Breast epithelium (tissue), 3 donors: ENCODE results near the gene PIK3R2.

Experiments used
- CTCF ChIP-seq, 3 donors: fragments of 450-650 bp; IDR thresholded peaks; one replicate each; pipeline ENCODE4 v1.5.1; 2016 to 2017; ENCODE audit warnings: antibody characterized with exemption in 3 of 3, mild to moderate bottlenecking in 3 of 3, moderate library complexity in 3 of 3
- POLR2A ChIP-seq: fragments of 450-650 bp; IDR thresholded peaks from one replicate; pipeline ENCODE4 v1.6.1; 2016; ENCODE audit warnings: antibody characterized with exemption, mild to moderate bottlenecking, moderate library complexity
- POLR2AphosphoS5 ChIP-seq, 3 donors: sonication (generic); formaldehyde crosslinking; IDR thresholded peaks; one replicate each; pipeline ENCODE4 v1.6.1; 2017; ENCODE audit warnings: antibody characterized with exemption in 3 of 3

- TF ChIP-seq CTCF (IDR thresholded peaks at IDR 0.05) (no peak), POLR2A (no peak), POLR2AphosphoS5 (IDR thresholded peaks at IDR 0.05) (no peak)
Observed at GRCh38 chr19:18173054-18173571, 20.1 kb downstream of the PIK3R2 start.
